Uterus (tissue), 2 donors: Measurements from ENCODE around the gene EWSR1.

Experiments used
- POLR2A ChIP-seq, 2 donors: fragments of 450-650 bp; IDR thresholded peaks; one replicate each; pipeline ENCODE4 v1.6.1; 2016; ENCODE audit warnings: antibody characterized with exemption in 2 of 2, mild to moderate bottlenecking in 1 of 2, moderate library complexity in 1 of 2
- TF ChIP-seq, protein P1 (sequence below), 4 experiments: fragments of 200-600 bp in 2 of 4; fragments of 450-650 bp in 2 of 4; sonication (generic) in 2 of 4; IDR thresholded peaks; one replicate each; pipeline ENCODE4 v1.5.1; 2016 to 2019; ENCODE audit warnings: antibody characterized with exemption in 4 of 4, mild to moderate bottlenecking in 2 of 4, moderate library complexity in 1 of 4

DNA sequence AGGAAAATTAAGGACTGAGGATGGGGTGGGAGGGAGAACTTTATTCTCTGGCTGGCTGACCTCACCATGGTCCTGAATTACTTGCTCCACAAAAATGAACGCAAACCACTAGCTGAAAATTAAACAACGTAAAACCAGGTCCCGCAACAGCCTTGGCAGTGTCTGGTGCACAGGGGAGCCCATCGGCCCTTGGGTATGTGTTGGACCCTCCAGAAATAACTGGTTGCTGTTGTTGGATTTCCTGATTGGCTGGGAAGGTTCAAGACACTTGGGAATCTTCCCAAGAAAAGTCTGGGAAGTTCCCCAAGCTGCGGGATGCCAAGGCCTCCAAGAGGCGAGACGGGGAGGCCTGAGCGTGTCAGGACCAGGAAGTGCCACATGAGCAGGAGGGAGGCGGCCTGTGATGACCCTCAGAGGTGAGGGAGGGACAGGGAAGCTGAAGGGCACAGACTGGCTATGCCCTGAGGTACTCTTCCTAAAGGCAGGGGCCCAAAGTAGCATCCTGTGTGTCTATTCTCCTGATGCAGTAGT lies 57.8 kb downstream of the EWSR1 start:
- TF ChIP-seq POLR2A (IDR thresholded peaks at IDR 0.05) = no peak
- TF ChIP-seq, protein P1, sequence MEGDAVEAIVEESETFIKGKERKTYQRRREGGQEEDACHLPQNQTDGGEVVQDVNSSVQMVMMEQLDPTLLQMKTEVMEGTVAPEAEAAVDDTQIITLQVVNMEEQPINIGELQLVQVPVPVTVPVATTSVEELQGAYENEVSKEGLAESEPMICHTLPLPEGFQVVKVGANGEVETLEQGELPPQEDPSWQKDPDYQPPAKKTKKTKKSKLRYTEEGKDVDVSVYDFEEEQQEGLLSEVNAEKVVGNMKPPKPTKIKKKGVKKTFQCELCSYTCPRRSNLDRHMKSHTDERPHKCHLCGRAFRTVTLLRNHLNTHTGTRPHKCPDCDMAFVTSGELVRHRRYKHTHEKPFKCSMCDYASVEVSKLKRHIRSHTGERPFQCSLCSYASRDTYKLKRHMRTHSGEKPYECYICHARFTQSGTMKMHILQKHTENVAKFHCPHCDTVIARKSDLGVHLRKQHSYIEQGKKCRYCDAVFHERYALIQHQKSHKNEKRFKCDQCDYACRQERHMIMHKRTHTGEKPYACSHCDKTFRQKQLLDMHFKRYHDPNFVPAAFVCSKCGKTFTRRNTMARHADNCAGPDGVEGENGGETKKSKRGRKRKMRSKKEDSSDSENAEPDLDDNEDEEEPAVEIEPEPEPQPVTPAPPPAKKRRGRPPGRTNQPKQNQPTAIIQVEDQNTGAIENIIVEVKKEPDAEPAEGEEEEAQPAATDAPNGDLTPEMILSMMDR (IDR thresholded peaks at IDR 0.05) = no peak
